ENCODE data around the gene MBLAC1.

GRCh38 chr7:100159099-100159623 is 32.4 kb downstream of the MBLAC1 start:
- TF ChIP-seq, protein P1, sequence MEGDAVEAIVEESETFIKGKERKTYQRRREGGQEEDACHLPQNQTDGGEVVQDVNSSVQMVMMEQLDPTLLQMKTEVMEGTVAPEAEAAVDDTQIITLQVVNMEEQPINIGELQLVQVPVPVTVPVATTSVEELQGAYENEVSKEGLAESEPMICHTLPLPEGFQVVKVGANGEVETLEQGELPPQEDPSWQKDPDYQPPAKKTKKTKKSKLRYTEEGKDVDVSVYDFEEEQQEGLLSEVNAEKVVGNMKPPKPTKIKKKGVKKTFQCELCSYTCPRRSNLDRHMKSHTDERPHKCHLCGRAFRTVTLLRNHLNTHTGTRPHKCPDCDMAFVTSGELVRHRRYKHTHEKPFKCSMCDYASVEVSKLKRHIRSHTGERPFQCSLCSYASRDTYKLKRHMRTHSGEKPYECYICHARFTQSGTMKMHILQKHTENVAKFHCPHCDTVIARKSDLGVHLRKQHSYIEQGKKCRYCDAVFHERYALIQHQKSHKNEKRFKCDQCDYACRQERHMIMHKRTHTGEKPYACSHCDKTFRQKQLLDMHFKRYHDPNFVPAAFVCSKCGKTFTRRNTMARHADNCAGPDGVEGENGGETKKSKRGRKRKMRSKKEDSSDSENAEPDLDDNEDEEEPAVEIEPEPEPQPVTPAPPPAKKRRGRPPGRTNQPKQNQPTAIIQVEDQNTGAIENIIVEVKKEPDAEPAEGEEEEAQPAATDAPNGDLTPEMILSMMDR (IDR thresholded peaks at IDR 0.05): no peak
- TF ChIP-seq POLR2AphosphoS5 (IDR thresholded peaks at IDR 0.05): no peak
- TF ChIP-seq POLR2A (IDR thresholded peaks at IDR 0.05): no peak
